Central memory CD8-positive, alpha-beta T cell (primary cell): ENCODE measurements around the gene WDR1.

ENCODE experiments used
- ATAC-seq: fragments of 150-1000 bp; cut with Tn5 transposase; replicated peaks from 2 replicates; pipeline ENCODE4 v1.10.0; 2022; ENCODE audit warnings: mild to moderate bottlenecking, moderate FRiP score, moderate number of reproducible peaks; ENCODE audit not compliant: poor library complexity, severe bottlenecking; ENCODE audit errors: extremely low read depth
- DNase-seq, 2 donors: peaks; one replicate each; pipeline ENCODE4 v3.0.0; 2021; ENCODE audit warnings: low spot score in 2 of 2
- H3K27ac Mint-ChIP-seq: one replicate; pipeline ENCODE4 v1.8.0; 2022; ENCODE audit warnings: low read depth, mild to moderate bottlenecking, moderate library complexity, mixed read lengths
- H3K27me3 Mint-ChIP-seq: one replicate; pipeline ENCODE4 v1.8.0; 2022; ENCODE audit warnings: mixed read lengths
- H3K36me3 Mint-ChIP-seq: one replicate; pipeline ENCODE4 v1.8.0; 2022; ENCODE audit warnings: mild to moderate bottlenecking, moderate library complexity, mixed read lengths; ENCODE audit not compliant: insufficient read depth
- H3K4me1 Mint-ChIP-seq: one replicate; pipeline ENCODE4 v1.8.0; 2022; ENCODE audit warnings: mixed read lengths
- H3K4me3 Mint-ChIP-seq: one replicate; pipeline ENCODE4 v1.8.0; 2022; ENCODE audit warnings: mild to moderate bottlenecking, moderate library complexity, mixed read lengths
- H3K9me3 Mint-ChIP-seq: one replicate; pipeline ENCODE4 v1.8.0; 2022; ENCODE audit warnings: mixed read lengths

Gene WDR1

DNA sequence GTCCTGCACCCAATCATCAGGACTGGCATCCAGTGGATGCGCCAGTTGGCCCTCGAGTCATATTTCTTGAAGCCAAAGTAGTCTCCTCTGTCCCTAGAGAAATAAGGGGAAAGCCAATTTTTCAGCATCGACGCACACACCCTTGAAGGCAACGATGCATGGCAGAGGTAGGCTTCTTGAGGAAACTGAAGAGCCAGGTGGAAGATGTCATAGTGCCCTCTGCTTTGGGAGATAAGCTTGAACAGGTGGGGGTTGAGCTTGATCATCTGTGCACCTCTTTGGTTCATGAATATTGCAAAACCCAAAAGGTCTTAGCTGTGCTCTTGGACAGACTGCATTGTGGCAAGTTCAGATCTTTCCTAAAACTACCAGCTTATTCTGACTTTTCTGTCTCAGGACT, 34.6 kb upstream of the WDR1 start:
- no peaks in the 10 kb centered on the region for H3K36me3 Mint-ChIP-seq
- peaks cover 13% of the 10 kb centered on the region for H3K27me3 Mint-ChIP-seq
- no peaks in the 10 kb centered on the region for H3K4me1 Mint-ChIP-seq
- H3K4me3 Mint-ChIP-seq: no peak overlapping the region
- H3K27ac Mint-ChIP-seq: no peak overlapping the region
- H3K9me3 Mint-ChIP-seq: no peaks in the 10 kb centered on the region
- ATAC-seq (no peak), DNase-seq (no peak)

DNA sequence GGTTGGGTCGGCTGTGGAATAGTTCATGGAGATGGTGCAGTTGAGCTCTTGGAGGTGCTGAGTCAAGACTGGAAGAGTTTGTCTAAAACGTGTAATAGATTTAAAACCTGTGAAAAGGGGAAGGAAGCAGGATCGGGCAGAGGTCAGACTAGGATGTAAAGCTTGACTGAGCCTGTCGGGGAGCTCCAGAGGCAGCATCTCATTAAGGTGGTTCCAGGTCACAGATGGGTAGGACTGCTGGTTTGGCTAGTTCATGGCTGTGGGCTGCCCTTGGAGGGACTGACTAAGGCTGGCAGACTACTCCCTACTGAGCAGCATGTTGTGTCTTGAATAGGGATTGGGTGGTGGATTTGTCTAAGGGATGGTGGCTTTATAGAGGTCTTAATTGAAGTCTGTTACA, 28.4 kb upstream of the WDR1 start:
- Mint-ChIP-seq H3K27me3 (peaks cover 14% of the 10 kb centered on the region), H3K9me3 (no peaks in the 10 kb centered on the region), H3K4me3 (no peak overlapping the region), H3K27ac (no peak overlapping the region), H3K4me1 (no peaks in the 10 kb centered on the region), H3K36me3 (no peaks in the 10 kb centered on the region)
- ATAC-seq (no peak), DNase-seq (no peak)

DNA sequence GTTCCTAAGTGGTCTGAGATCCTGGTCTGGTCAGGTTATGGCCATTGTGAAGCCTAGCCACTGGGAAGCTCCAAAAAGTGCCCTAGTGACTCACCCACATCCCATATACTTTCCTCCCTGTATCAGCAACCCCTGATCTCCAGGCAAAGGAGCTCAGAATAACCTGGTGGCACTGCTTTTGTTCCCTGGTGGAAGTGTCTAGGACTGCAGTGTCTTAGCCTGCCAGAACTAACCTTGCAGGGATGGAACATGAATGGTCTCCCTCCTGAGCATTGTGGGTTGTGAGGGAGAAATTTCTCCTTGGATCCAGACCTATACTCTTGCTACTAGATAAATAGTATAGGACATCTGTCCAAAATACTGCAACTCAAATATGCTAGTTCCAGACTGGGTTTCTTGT, 27.9 kb upstream of the WDR1 start:
- H3K4me1 Mint-ChIP-seq: no peaks in the 10 kb centered on the region
- DNase-seq: no peak
- ATAC-seq: no peak
- peaks cover 14% of the 10 kb centered on the region for H3K27me3 Mint-ChIP-seq
- no peak overlapping the region for H3K27ac Mint-ChIP-seq
- H3K9me3 Mint-ChIP-seq: no peaks in the 10 kb centered on the region
- no peak overlapping the region for H3K4me3 Mint-ChIP-seq
- H3K36me3 Mint-ChIP-seq: no peaks in the 10 kb centered on the region

DNA sequence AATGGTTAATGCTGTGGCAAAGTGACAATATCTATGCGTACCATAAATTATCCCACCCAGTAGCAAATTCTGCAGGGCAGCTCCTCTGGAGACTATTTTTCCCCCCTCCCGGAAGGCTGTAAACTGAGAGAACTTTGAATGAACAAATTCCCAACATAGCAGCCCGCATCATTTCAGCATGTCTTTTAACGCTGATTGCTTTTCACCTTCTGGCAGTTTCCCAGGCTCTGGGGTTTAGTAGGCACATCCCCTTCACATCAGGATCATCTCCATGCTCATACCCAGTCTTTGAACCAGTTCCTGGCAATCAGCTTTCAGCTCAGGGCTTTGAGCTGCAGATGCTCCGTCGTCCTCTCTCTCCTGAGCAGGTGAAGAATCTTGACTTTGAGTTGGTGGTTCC, 26.6 kb upstream of the WDR1 start:
- ATAC-seq (no peak), DNase-seq (no peak)
- no peaks in the 10 kb centered on the region for H3K9me3 Mint-ChIP-seq
- no peaks in the 10 kb centered on the region for H3K36me3 Mint-ChIP-seq
- H3K27ac Mint-ChIP-seq: no peak overlapping the region
- H3K4me1 Mint-ChIP-seq: no peaks in the 10 kb centered on the region
- no peak overlapping the region for H3K4me3 Mint-ChIP-seq
- peaks cover 14% of the 10 kb centered on the region for H3K27me3 Mint-ChIP-seq

DNA sequence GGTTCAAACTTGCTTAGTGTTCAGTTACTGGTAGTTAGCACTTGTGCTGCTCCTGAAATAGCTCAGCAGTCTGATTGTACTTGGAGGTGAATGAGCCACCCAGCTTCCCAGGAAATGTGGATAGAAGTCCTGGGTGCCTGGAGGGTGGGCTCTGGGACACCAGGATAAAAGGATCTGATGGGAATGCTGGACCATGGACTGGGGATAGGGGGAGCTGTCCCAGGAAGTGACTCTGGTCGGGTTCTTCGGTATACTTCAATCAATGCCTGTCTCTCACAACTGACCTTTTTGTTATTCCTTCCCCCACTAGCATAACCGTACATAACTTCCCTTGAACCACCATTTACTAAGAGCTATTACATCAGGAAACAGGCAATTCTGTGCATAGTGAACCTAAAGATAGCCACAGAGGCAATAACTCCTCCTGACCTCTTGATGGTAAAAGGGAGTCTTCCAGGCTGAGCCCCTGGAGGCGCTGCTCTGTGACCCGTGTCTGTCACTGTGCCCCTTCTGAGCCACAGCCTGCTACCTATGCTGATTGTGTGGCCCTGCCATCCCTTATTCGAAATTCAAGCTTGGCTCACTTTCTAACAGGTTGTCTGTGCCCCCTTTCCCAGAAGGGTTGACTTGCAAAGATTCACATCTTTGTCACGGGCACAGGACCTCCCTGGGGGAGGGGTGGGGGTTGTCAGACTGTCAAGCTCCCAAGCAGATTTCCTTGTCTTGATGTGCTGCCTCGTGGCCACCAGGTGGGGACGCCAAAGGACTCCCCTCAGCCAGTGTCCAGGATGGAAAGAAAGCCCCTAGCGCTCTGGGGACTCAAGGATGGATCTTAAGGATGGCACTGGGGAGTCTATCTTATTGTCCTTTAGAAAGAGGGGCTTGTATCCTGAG, 24.5 kb upstream of the WDR1 start:
- Mint-ChIP-seq H3K4me1 (no peaks in the 10 kb centered on the region), H3K27ac (no peak overlapping the region), H3K27me3 (peaks cover 14% of the 10 kb centered on the region), H3K9me3 (no peaks in the 10 kb centered on the region), H3K36me3 (no peaks in the 10 kb centered on the region), H3K4me3 (no peak overlapping the region)
- DNase-seq (no peak), ATAC-seq (no peak)

DNA sequence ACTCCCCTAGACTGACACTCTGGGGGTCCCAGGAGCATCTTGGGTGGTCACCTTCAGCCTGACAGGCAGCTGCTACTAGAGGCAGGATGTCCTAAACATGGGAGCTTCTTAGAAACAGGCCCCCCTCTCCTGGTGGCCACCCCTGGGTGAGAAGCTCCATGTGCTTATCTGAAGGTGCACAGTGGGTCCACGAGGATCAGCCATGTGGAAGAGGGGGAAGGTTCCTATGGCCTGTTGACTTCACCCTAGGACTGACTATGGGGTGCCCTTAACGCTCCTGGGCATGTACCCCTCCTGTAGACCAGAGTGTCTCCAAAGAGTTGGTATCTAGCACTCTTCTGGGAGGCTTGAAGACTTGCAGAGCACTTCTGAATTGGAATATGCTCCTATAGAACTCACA, 22.9 kb upstream of the WDR1 start:
- no peak for DNase-seq
- H3K27me3 Mint-ChIP-seq: peaks cover 14% of the 10 kb centered on the region
- H3K36me3 Mint-ChIP-seq: no peaks in the 10 kb centered on the region
- H3K4me1 Mint-ChIP-seq: no peaks in the 10 kb centered on the region
- no peak overlapping the region for H3K27ac Mint-ChIP-seq
- no peaks in the 10 kb centered on the region for H3K9me3 Mint-ChIP-seq
- H3K4me3 Mint-ChIP-seq: no peak overlapping the region
- ATAC-seq: no peak

DNA sequence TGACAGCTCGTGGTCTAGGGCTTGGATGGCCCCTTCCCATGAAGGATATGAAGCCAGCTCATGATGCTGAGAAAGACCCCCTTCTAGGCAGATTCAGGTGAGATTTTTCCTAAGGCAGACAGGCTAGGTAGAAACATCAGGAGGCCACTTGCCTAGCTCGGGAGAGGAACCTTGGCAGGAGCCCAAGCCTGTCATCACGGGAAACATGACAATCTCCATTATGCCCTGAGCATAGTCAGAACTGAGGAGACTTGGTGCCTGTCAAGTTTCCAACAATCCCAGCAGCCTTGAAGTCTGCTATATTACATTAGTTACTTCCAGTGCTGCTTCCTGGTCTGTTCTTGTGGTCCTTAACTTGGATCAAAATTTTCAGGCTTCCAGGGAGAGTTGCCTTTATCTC, 18.7 kb upstream of the WDR1 start:
- H3K36me3 Mint-ChIP-seq: no peaks in the 10 kb centered on the region
- H3K4me1 Mint-ChIP-seq: no peaks in the 10 kb centered on the region
- no peak for DNase-seq
- peaks cover 13% of the 10 kb centered on the region for H3K27me3 Mint-ChIP-seq
- no peak for ATAC-seq
- H3K27ac Mint-ChIP-seq: no peak overlapping the region
- H3K4me3 Mint-ChIP-seq: no peak overlapping the region
- no peaks in the 10 kb centered on the region for H3K9me3 Mint-ChIP-seq

DNA sequence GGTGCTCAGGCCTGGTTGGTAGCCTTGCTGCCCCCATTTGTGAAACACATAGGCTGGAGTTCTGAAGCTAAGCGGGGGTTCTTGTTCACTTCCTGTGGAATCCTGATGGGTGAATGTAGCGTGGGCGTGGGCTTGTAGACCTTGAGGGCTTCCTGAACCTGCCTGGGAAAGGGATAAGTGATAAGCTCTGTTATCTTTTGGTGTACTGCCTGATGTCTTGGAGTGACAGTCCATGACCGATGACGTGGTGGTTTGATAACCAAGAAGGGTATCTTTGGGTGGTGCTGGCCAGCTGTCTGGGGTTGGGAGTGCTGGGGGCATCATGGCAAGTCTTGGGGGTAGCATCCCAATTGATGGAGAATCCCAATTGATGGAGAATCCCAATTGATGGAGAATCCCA, 17.5 kb upstream of the WDR1 start:
- peaks cover 11% of the 10 kb centered on the region for H3K27me3 Mint-ChIP-seq

DNA sequence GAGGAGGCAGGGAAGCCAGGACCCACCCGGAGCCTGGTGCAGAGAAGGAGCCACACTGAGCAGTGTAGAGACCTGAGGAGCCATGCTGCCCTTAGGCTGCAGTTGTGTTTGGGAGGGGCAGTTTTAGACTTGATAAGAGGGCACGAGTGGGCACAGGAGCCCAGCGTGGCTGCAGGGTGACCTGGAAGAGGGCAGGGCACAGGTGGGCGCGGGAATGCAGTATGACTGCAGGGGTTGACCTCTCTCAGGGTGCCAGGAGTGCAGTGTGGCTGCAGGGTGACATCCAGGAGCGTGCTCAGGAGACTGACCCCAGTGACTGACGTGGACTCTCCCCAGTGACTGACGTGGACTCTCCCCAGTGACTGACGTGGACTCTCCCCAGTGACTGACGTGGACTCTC, 14.6 kb upstream of the WDR1 start:
- Mint-ChIP-seq H3K27ac (no peak overlapping the region), H3K4me3 (no peak overlapping the region), H3K4me1 (no peaks in the 10 kb centered on the region), H3K9me3 (no peaks in the 10 kb centered on the region), H3K27me3 (peaks cover 11% of the 10 kb centered on the region), H3K36me3 (no peaks in the 10 kb centered on the region)
- ATAC-seq (no peak), DNase-seq (no peak)

More for the DNA sequence above, 17.5 kb upstream of the WDR1 start:
- ATAC-seq (no peak), DNase-seq (no peak)
- Mint-ChIP-seq H3K27ac (no peak overlapping the region), H3K4me3 (no peak overlapping the region), H3K36me3 (no peaks in the 10 kb centered on the region), H3K9me3 (no peaks in the 10 kb centered on the region), H3K4me1 (no peaks in the 10 kb centered on the region)

DNA sequence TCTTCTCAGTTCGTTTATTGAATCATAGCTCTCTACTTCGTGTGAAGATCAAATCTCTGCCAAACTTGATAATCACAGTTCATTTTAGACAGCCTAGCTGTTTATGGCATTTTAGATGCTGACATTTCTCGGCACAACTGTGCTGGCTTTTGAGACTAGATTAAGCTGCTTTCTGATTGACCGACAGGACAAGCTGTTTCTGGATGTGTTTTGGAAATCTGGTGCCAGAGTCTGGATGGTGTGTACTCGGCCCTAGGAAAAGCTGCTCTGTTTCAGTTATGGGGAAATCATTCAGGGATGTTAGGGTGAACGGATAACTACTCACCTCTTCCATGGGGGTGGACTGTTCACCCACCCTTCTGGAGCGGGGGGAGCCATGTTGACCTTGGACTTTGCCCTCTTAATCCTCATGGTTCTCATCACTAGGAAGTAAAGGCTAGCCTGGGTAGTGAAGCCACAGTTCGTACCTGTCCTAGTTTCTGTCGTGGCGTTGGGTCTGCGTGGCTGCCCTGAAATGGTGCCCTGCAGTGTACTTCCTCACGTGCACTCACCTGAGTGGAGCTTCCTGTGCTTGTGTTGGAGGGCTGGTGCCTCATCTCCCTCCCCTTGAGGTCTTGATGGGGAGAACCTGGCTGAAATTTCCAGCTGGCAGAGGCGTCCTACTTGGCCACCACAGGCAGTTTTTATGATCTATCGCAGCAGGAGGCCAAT, 13.7 kb upstream of the WDR1 start:
- Mint-ChIP-seq H3K9me3 (no peaks in the 10 kb centered on the region), H3K4me1 (no peaks in the 10 kb centered on the region), H3K4me3 (no peak overlapping the region), H3K27me3 (peaks cover 11% of the 10 kb centered on the region), H3K27ac (no peak overlapping the region), H3K36me3 (no peaks in the 10 kb centered on the region)
- DNase-seq: no peak
- no peak for ATAC-seq

DNA sequence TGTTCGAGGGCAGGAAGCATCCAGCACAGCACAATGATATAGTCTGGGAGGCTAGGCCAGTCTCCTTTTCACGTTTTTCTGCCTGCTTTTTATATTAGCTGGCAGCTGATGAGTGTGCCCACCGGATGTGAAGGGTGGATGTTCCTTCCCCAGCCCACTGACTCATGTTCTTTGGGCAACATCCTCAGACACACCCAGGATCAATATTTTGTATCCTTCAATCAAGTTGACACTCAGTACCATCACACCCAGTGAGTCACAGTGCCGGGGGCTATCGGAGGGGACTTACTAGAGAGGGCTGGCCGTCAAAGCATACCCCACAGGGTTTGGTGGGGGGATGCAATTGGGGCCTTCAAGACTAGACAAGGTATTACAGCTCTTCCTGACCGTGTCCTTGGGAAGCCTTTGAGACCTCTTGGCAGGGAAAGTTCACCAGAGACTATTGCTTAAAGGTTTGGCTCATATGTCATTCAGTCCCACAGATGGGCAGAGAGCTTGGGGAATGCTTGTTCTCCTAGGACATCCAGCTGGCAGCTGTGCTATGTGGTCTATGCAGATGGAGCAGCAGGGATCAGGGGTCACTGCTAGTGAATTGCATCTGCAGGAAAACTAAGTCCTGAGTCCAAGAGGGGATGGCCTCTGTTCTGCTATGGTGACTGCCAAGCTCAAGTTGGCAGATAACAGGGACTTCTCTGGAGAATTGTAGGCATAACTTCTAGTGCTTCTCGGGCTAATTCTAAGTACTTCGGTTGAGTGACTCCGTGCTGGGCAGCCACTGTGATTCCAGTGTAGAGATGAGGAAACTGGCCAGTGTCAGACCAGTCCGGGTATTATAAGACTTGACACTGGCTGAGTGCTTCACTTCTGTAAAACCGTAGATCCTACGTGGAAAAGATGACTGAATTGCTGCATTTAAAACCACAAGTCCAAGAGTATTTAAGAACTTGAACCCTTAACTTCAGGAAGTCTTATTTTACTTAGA, 12.9 kb upstream of the WDR1 start:
- no peaks in the 10 kb centered on the region for H3K36me3 Mint-ChIP-seq
- no peaks in the 10 kb centered on the region for H3K4me1 Mint-ChIP-seq
- no peak overlapping the region for H3K4me3 Mint-ChIP-seq
- no peaks in the 10 kb centered on the region for H3K9me3 Mint-ChIP-seq
- H3K27me3 Mint-ChIP-seq: peaks cover 11% of the 10 kb centered on the region
- no peak overlapping the region for H3K27ac Mint-ChIP-seq
- no peak for DNase-seq
- ATAC-seq: no peak

DNA sequence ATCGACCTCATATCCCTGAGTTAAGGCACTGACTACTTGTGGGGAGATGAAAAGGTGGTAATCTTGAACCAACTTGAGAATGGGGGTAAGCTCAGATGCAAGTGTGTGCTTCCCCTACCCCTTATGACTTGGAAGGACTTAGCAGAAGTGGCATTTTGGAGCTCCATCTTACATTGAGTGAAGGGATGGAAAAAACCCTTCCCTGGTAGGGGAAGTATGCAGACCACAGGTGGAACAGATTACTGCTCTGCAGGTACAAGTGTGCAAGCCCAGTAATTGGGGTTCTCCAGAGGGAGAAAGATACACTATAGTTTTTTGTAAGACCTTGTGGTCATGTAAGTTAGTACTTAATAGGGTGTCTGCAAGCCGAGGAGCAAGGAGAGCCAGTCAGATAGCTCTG, 12.2 kb upstream of the WDR1 start:
- Mint-ChIP-seq H3K4me3 (no peak overlapping the region), H3K4me1 (no peaks in the 10 kb centered on the region), H3K36me3 (no peaks in the 10 kb centered on the region), H3K27me3 (peaks cover 11% of the 10 kb centered on the region), H3K27ac (no peak overlapping the region), H3K9me3 (no peaks in the 10 kb centered on the region)
- ATAC-seq (no peak), DNase-seq (no peak)
